G401.6 (cell line): Measurements from ENCODE around the gene KDM4C.

ENCODE experiments used
- FAIRE-seq: peaks from 2 replicates; lab custom pipeline; 2012; peaks lifted over from hg19 to GRCh38; lab: Jason Lieb, UNC

KDM4C gene

GRCh38 chr9:7103367-7103766 lies 345.6 kb downstream of the KDM4C start:
- FAIRE-seq, result no peak

- no peak for FAIRE-seq
Measured at GRCh38 chr9:7103771-7104170, 346.0 kb downstream of the KDM4C start.

GRCh38 chr9:7104625-7105024 lies 346.9 kb downstream of the KDM4C start:
- FAIRE-seq, result no peak

- no peak for FAIRE-seq
Measured at GRCh38 chr9:7105095-7105494, 347.3 kb downstream of the KDM4C start.

GRCh38 chr9:7108936-7109335 lies 351.2 kb downstream of the KDM4C start:
- FAIRE-seq, result no peak

- FAIRE-seq, result no peak
Measured at GRCh38 chr9:7111413-7111812, 353.6 kb downstream of the KDM4C start.

- no peak for FAIRE-seq
Measured at GRCh38 chr9:7115606-7116005, 357.8 kb downstream of the KDM4C start.

- no peak for FAIRE-seq
Measured at GRCh38 chr9:7117676-7118561, 360.1 kb downstream of the KDM4C start.

- FAIRE-seq, result no peak
Measured at GRCh38 chr9:7118633-7119032, 360.9 kb downstream of the KDM4C start.

- FAIRE-seq, result no peak
Measured at GRCh38 chr9:7119612-7120011, 361.8 kb downstream of the KDM4C start.

- no peak for FAIRE-seq
Measured at GRCh38 chr9:7121055-7121454, 363.3 kb downstream of the KDM4C start.

- no peak for FAIRE-seq
Measured at GRCh38 chr9:7121664-7122063, 363.9 kb downstream of the KDM4C start.

GRCh38 chr9:7123743-7124142 lies 366.0 kb downstream of the KDM4C start:
- FAIRE-seq, result no peak

- no peak for FAIRE-seq
Measured at GRCh38 chr9:7125231-7125630, 367.5 kb downstream of the KDM4C start.

- no peak for FAIRE-seq
Measured at GRCh38 chr9:7129391-7129790, 371.6 kb downstream of the KDM4C start.

GRCh38 chr9:7130266-7130820 lies 372.6 kb downstream of the KDM4C start:
- no peak for FAIRE-seq

GRCh38 chr9:7132605-7133004 lies 374.8 kb downstream of the KDM4C start:
- no peak for FAIRE-seq

GRCh38 chr9:7135735-7136134 lies 378.0 kb downstream of the KDM4C start:
- no peak for FAIRE-seq

GRCh38 chr9:7137040-7137439 lies 379.3 kb downstream of the KDM4C start:
- no peak for FAIRE-seq

- FAIRE-seq, result no peak
Measured at GRCh38 chr9:7137571-7137970, 379.8 kb downstream of the KDM4C start.

GRCh38 chr9:7139886-7140285 lies 382.1 kb downstream of the KDM4C start:
- FAIRE-seq, result no peak

- FAIRE-seq, result no peak
Measured at GRCh38 chr9:7140401-7140800, 382.6 kb downstream of the KDM4C start.

GRCh38 chr9:7143645-7144200 lies 385.9 kb downstream of the KDM4C start:
- FAIRE-seq, result no peak
